Measurements from ENCODE around the gene NTRK3.

Gene NTRK3

GRCh38 chr15:88256279-88257230 is at the start of gene NTRK3:
NTRK3 (minus strand) TSS chr15:88256739; CDS start chr15:88256153, 586 bp downstream.
- peak; percentile 51 for DNase-seq (ENCODE audit: low spot score)

DNA sequence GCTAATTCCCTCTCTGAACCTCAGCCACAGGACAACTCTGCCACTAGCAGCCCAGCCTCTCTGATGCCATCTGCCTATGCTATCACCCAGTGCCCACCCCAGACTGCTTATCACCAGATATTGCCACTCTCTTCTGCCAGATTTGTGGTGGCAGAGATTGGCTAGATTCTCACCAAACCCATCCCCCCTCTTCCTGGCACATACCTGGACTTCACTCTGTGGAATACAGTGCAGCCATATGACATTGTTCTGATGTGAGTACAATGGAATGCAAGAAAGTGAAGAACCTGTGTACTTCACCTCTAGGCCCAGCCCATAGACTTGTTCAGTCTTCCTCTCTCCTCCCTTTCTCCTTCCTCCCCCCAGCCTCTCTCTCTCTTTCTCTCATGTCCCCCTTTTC is 46.9 kb upstream of the NTRK3 start:
- DNase-seq (ENCODE audit: low spot score): no peak

GRCh38 chr15:88302373-88302772 is 45.8 kb upstream of the NTRK3 start:
- no peak for DNase-seq (ENCODE audit: low spot score)

DNA sequence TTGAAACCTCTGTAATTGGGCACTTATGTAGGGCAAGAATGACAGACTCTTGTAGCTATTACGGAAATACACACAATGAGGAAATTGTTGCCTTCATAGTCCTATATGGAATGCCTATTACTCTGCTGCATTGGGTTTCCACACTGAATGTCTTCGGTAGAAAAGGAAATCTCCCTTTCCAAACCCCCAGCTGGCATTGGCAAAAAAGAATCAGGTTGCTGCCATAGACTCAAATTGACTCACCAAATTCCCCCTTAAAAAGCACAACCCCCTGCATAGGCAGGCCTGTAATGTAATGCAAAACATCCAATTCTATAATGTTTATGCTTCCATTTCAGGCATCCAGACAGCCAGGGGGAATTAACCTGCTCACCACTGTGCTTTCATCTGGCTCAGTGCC is 44.8 kb upstream of the NTRK3 start:
- no peak for DNase-seq (ENCODE audit: low spot score)

DNA sequence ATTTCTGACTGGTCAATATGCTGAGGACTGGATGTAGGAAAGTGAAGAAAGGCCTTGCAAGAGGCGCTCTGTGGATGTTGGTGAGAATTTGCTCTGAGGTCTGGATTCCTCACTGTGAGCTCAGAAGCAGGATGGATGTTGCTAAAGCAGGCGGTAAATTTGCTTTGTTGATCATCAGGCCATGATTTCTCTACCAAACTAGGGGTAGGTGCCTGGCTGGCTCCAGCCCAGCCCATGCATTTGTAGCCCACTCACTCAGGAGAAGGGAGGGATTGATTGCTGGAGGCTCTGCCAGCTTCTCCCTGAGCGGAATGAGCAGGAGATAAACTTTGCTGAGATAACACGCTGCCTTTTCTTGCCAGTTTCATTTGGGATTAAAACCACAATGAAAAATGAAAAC is 44.3 kb upstream of the NTRK3 start:
- DNase-seq (ENCODE audit: low spot score): no peak

DNA sequence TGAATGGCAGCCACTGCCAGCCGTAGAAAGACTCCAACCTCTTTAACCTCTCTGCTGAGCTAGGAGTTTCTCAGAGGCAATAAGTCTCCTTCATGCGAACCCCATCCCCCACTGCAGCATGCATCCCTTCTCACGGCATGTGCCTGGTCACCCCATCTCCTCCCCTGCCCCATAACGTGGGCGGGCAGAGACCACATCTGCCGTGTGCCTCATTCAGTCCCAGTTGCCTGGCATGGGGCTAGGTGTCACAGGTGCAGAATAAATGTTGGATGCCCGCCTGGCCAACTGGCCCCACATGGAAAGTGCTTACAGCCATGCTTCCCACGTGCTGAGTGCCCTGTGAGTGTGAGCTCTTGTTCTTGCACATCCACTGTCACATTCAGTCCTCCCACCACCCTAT is 43.5 kb upstream of the NTRK3 start:
- no peak for DNase-seq (ENCODE audit: low spot score)

DNA sequence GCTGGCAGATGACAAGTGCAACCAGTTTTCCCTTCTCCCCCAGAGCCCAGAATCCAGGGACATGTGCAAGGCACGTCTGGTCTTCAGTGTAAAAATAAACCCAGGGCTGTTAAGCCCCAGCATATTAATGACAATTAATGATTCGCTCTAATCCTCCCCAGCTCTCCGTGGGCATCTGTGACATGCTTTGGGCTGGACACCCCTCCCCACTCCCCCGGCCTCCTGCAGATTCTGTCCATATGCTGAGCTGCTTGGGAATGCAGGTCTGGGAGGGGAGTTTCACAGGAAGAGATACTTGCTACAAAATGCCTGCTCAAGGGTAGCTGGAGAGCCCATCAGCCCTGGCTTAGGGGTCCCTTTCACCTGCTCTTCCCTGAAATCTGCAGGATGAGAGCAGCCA is 43.0 kb upstream of the NTRK3 start:
- no peak for DNase-seq (ENCODE audit: low spot score)

DNA sequence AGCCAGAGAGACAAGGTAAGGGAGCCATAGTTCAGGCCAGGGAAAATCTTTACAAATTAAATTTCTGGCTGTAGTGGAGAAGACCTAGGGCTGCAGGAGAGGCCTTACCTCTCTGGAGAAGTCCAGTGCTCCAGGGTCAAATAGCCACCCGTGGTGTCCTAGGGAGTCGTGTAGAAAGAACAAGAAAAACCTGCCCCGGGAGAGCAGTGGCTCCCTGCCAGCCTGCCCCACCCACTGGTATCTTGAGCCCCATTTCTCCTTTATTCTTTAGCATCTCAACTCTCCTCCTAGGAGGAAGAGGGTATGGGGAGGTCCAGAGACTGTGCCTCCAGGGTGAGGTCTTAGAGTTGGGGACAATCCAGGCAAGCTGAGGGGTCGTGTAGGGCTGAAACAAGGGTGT is 32.1 kb upstream of the NTRK3 start:
- no peak for DNase-seq (ENCODE audit: low spot score)

GRCh38 chr15:88288206-88288605 is 31.7 kb upstream of the NTRK3 start:
- DNase-seq (ENCODE audit: low spot score): no peak

- no peak for DNase-seq (ENCODE audit: low spot score)
These were observed 27.9 kb upstream of the NTRK3 start for GRCh38 chr15:88284318-88284998.

DNA sequence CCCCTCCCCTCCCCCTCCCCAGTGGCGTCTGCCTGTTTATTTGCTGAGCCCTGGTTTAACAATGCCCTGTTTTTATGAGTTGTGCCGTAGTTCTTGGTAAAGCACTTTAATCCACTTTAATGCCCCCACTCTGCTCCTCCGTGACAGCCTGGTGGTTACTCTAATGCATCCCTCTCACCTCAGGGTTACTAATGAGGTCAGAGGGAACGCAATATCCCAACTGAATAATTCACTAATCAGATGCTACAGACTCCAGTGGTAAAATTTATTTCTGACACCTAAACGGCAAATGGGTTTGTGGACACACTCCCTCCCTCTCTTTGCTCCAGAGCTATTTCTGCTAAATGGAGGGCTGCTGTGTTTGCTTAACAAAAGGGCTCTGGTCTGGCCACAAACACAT is 26.1 kb upstream of the NTRK3 start:
- no peak for DNase-seq (ENCODE audit: low spot score)

DNA sequence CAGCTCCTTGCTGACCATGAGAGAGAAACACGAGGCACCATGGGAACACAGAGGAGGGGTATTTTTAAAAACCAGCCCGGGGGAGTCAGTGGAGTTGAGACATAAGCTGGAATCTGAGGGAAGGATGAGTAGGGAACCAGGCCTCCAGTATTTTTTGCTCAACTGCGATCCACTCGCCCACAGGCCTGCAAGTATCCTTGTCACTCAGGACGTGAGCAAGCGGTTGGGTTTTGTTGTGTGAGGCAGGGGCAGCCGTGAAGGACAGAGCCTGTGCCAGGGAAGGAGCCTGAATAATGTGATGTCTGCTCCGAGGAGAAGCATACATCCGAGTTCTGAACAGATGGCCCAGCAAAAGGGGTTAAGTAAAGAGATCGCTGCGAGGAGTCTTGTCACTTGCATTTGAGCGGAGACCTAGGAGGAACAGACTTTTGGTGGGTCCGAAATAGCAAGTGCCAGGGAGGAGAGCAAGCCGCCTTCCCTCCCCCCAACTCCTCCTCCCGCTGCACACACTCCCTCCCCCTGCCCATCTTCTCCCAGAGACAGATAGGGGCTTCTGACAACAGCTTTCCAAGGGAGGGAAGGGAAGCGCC is 20.4 kb upstream of the NTRK3 start:
- no peak for DNase-seq (ENCODE audit: low spot score)

GRCh38 chr15:88275804-88276203 is 19.3 kb upstream of the NTRK3 start:
- no peak for DNase-seq (ENCODE audit: low spot score)

DNA sequence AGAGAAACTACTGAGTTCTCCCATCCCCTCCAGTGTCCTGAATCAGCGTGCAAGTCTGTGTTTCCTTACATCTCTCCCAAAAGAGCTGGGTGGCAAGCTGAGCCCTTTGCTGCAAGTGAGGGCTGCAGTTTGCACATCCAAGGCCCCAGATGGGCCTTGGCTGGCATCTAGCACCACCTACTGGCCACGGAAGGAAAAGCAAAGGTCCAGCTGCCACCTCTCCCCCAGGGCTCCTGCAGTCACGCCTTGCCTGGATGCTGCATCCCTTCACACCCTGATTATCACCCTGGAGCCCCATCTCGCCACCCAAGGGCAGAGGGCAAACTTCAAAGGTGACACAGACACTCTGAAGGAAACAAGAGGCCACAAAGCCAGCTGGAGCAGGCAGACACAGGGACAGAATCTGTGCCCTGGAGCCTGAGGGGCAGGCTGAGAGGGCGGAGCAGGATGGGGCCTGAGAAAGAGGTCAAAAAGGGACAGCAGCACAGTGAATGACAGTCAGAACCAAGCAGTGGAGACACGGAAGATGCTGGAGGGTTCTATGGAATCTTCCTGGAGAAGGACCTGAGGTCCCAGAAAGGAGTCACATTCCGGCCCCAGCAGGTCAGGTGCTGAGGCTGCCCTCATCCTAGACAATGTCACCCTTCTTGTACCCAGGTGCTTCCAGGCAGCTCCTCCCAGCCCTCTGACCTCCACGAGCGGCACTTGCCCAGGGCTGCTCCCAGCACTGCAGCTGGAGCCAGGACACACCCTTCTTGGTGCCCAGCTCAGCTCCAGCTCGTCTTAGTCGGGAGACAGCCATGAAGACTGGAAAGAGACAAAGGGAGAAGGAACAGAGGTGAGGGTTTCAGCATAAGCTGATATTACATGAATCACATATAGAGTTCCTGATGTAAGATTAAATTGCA is 18.3 kb upstream of the NTRK3 start:
- DNase-seq (ENCODE audit: low spot score): peak; percentile 66

GRCh38 chr15:88272421-88272820 is 15.9 kb upstream of the NTRK3 start:
- no peak for DNase-seq (ENCODE audit: low spot score)

DNA sequence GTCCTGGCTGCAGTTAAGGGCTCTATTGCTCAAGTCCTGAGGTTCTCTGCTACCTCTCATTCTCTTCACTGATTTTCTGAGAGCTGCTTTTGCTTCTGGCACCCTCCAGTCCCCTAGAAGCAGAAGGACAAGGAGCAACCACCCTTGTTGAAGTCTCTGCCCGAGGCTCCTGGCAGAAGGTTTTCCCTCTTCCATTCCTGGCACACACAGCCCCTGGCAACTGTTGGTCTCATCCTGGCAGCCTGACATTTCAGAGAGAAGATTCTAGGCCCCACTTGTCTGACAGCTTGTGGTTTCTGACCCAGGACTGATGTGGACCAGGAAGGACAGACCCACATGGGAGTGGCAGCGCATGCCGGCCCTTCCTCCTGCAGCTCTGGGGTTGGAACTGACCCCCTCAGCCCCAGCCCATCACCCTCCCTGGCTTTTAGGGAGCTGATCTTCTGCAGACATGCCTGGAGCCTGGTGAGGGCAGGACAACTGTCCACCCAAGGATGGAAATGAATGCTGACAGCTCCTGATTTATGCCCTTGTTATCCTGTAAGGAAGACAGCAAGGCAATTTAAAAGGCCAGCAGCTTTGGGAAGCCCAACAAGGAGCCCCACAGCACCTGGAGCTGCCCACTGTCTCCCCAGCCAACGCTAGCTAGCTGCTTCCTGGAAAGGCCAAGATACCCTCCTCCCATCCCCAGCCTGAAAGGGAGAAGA is 13.0 kb upstream of the NTRK3 start:
- no peak for DNase-seq (ENCODE audit: low spot score)

DNA sequence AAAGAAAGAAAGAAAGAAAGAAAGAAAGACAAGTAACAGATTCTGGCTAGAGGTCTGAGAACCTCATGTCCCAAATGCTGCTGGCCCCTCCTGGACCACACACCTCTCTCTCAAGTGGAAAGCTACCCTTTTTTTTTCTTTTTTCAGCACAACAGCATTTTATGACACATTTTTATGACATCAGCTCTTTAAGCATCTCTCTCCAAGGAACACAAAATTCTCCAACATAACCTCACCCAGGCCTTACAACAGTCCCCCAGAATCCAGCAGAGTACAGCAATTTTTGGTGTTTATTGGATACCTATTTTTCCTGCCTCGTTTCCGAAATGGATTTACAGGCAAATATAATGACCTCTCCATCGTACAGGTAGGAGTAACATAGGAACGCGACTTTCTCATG is 11.2 kb upstream of the NTRK3 start:
- DNase-seq (ENCODE audit: low spot score): no peak

GRCh38 chr15:88266170-88266569 is 9.6 kb upstream of the NTRK3 start:
- no peak for DNase-seq (ENCODE audit: low spot score)

GRCh38 chr15:88264622-88265021 is 8.1 kb upstream of the NTRK3 start:
- DNase-seq (ENCODE audit: low spot score): no peak

GRCh38 chr15:88262064-88262463 is 5.5 kb upstream of the NTRK3 start:
- no peak for DNase-seq (ENCODE audit: low spot score)

- DNase-seq (ENCODE audit: low spot score): peak; percentile 67
These were observed 1.6 kb upstream of the NTRK3 start for GRCh38 chr15:88258093-88258641.
